Progenitor cell of endocrine pancreas (in vitro differentiated cells): ENCODE results near the gene RNASE8. TPM values are rescaled to one million over a fixed set of nuclear protein-coding genes. Genes with fewer than 3 reads are reported as not detected.

Experiments
- DNase-seq: peaks from one replicate; pipeline ENCODE4 v3.0.0; 2021; ENCODE audit warnings: low spot score; ENCODE audit not compliant: unreplicated experiment
- H3K27ac Mint-ChIP-seq: 2 replicates; pipeline ENCODE4 v1.8.0; 2021; ENCODE audit warnings: mild to moderate bottlenecking, moderate library complexity, mixed read lengths
- H3K27me3 Mint-ChIP-seq: 2 replicates; pipeline ENCODE4 v1.8.0; 2021; ENCODE audit warnings: mixed read lengths
- H3K36me3 Mint-ChIP-seq: 2 replicates; pipeline ENCODE4 v1.8.0; 2022; ENCODE audit warnings: mixed read lengths; ENCODE audit not compliant: insufficient read depth
- H3K4me1 Mint-ChIP-seq: 2 replicates; pipeline ENCODE4 v1.8.0; 2021; ENCODE audit warnings: low read depth, mixed read lengths
- H3K4me3 Mint-ChIP-seq: 2 replicates; pipeline ENCODE4 v1.8.0; 2021; ENCODE audit warnings: low read depth, mild to moderate bottlenecking, moderate library complexity, mixed read lengths
- H3K9me3 Mint-ChIP-seq: 2 replicates; pipeline ENCODE4 v1.8.0; 2021; ENCODE audit warnings: low read depth, mixed read lengths
- total RNA-seq: library from RNA; stranded (reverse); gene quantifications from 2 replicates; pipeline ENCODE4 v1.2.1, GENCODE V29; 2021
- TF ChIP-seq, protein P1 (sequence below): fragments of 200-600 bp; sonication (generic); IDR thresholded peaks from one replicate; pipeline ENCODE4 v1.5.0; 2021; ENCODE audit warnings: antibody characterized with exemption, mild to moderate bottlenecking; ENCODE audit not compliant: unreplicated experiment

The RNASE8 gene
- total RNA-seq, 1 donor from 2014 or later = not detected

GRCh38 chr14:21054768-21055145 lies 2.9 kb upstream of the RNASE8 start:
- TF ChIP-seq, protein P1, sequence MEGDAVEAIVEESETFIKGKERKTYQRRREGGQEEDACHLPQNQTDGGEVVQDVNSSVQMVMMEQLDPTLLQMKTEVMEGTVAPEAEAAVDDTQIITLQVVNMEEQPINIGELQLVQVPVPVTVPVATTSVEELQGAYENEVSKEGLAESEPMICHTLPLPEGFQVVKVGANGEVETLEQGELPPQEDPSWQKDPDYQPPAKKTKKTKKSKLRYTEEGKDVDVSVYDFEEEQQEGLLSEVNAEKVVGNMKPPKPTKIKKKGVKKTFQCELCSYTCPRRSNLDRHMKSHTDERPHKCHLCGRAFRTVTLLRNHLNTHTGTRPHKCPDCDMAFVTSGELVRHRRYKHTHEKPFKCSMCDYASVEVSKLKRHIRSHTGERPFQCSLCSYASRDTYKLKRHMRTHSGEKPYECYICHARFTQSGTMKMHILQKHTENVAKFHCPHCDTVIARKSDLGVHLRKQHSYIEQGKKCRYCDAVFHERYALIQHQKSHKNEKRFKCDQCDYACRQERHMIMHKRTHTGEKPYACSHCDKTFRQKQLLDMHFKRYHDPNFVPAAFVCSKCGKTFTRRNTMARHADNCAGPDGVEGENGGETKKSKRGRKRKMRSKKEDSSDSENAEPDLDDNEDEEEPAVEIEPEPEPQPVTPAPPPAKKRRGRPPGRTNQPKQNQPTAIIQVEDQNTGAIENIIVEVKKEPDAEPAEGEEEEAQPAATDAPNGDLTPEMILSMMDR = no peak
- H3K27me3 Mint-ChIP-seq = no peaks in the 10 kb centered on the region
- DNase-seq = no peak
- no peak overlapping the region for H3K4me3 Mint-ChIP-seq
- no peak overlapping the region for H3K27ac Mint-ChIP-seq
- H3K4me1 Mint-ChIP-seq = peaks cover 23% of the 10 kb centered on the region
- no peaks in the 10 kb centered on the region for H3K9me3 Mint-ChIP-seq
- H3K36me3 Mint-ChIP-seq = no peaks in the 10 kb centered on the region

- H3K4me1 Mint-ChIP-seq = peaks cover 31% of the 10 kb centered on the region
- TF ChIP-seq, protein P1 = no peak
- DNase-seq = no peak
- no peaks in the 10 kb centered on the region for H3K36me3 Mint-ChIP-seq
- H3K27me3 Mint-ChIP-seq = no peaks in the 10 kb centered on the region
- H3K9me3 Mint-ChIP-seq = no peaks in the 10 kb centered on the region
- peak overlapping the region; percentile 88 for H3K27ac Mint-ChIP-seq
- H3K4me3 Mint-ChIP-seq = peak overlapping the region; percentile 34
These were observed 2.0 kb upstream of the RNASE8 start for GRCh38 chr14:21055432-21056117.

GRCh38 chr14:21056520-21057163 lies 980 bp upstream of the RNASE8 start:
- Mint-ChIP-seq H3K4me3 (no peak overlapping the region), H3K27ac (no peak overlapping the region), H3K4me1 (peaks cover 40% of the 10 kb centered on the region), H3K36me3 (no peaks in the 10 kb centered on the region), H3K9me3 (no peaks in the 10 kb centered on the region), H3K27me3 (no peaks in the 10 kb centered on the region)
- TF ChIP-seq, protein P1 = no peak
- no peak for DNase-seq

DNA sequence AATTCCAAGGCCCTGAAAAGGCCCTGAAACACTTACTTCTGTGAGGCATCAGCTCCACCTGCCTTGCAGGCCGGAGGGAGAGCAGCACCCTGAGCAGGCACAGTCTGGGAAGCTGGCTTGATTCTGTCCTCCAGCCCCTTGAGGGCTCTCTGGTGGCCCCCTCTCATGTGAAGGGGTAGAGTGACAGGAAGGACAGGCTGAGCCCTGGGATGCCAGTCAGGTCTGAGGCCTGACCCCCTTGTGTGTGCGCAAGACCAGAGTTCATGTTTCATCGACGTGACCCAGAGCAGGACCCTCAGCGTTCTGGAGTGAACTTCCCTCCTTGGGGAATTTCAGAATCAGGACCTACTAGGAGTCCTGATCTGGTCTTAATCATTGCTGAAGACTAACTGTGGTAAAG lies 1.3 kb downstream of the RNASE8 start:
- Mint-ChIP-seq H3K27me3 (no peaks in the 10 kb centered on the region), H3K4me1 (peaks cover 45% of the 10 kb centered on the region), H3K9me3 (no peaks in the 10 kb centered on the region), H3K27ac (no peak overlapping the region), H3K36me3 (no peaks in the 10 kb centered on the region), H3K4me3 (no peak overlapping the region)
- DNase-seq = no peak
- TF ChIP-seq, protein P1 = no peak

DNA sequence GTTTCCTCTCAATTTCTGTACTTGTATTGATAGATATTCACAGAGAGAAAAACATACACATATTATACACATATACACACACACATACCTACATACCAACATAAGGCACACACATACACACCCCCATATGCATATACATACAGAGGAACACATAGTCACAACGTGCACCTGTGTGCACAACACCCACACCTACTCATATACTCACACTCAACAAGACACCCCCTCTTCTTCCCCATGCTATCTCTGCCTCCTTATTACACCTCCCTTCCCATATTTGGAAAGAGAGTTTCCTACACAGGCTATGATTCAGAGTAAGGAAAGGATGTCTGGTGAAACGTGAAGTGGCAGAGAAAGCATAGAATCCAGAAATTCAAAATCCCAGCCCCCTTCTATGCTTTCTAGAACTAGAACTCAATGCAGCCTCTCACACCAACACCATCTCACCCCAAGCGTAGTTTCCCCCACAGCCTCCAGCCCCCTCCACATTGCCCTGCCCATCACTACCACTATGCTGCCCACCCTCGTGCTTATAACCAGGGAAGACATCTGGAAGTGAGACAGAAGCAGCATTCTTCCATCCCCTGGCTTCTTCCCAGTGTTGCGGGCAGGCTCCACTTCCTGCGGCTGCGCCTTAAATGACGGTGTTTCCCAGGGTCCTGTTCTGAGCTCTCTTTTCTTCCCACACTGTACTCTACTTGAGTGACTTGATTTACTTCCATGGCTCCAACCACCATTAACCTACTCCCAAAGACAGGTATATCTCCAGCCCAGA lies 2.4 kb downstream of the RNASE8 start:
- Mint-ChIP-seq H3K27me3 (no peaks in the 10 kb centered on the region), H3K4me3 (no peak overlapping the region), H3K36me3 (no peaks in the 10 kb centered on the region), H3K27ac (no peak overlapping the region), H3K4me1 (peaks cover 35% of the 10 kb centered on the region), H3K9me3 (no peaks in the 10 kb centered on the region)
- DNase-seq = no peak
- TF ChIP-seq, protein P1 = no peak
